LNCAP (cell line): ENCODE measurements around the gene MLIP.

ENCODE experiments used
- TF ChIP-seq, protein P1 (sequence below): fragments of 450-650 bp; IDR thresholded peaks from 2 replicates; pipeline ENCODE4 v1.5.1; 2017; ENCODE audit warnings: mild to moderate bottlenecking

The MLIP gene

DNA sequence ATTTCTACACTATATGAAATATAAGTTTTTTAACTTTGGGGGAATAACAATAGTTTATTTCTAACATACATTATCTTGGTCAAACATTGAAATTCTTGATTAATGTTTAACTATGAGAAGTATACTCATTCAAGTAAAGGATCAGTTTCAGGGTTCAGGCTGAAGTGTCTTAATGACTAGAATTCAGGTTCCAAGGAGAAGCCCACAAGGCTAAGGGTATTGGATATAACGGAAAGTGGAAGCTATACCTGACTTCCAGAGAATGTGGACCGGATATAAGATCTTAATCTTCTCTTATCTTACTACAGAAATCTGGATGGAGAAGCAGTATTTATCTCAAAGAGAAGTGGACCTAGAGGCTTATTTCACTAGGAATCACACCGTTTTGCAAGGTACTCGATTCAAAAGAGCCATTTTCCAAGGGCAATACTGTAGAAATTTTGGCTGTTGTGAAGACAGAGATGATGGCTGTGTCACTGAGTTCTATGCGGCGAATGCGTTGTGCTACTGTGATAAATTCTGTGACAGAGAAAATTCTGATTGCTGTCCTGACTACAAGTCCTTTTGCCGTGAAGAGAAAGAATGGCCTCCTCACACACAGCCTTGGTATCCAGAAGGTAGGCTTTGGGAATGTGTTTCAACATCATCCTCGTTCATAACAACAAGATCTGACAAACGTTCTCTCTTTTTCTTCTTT, 197.2 kb downstream of the MLIP start, which contains the start of gene TINAG:
Gene TINAG (plus strand): TSS at position 153 of the 697 bp plus-strand sequence. CDS start 110 bp downstream, at position 263.
- TF ChIP-seq, protein P1, sequence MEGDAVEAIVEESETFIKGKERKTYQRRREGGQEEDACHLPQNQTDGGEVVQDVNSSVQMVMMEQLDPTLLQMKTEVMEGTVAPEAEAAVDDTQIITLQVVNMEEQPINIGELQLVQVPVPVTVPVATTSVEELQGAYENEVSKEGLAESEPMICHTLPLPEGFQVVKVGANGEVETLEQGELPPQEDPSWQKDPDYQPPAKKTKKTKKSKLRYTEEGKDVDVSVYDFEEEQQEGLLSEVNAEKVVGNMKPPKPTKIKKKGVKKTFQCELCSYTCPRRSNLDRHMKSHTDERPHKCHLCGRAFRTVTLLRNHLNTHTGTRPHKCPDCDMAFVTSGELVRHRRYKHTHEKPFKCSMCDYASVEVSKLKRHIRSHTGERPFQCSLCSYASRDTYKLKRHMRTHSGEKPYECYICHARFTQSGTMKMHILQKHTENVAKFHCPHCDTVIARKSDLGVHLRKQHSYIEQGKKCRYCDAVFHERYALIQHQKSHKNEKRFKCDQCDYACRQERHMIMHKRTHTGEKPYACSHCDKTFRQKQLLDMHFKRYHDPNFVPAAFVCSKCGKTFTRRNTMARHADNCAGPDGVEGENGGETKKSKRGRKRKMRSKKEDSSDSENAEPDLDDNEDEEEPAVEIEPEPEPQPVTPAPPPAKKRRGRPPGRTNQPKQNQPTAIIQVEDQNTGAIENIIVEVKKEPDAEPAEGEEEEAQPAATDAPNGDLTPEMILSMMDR, result no peak

DNA sequence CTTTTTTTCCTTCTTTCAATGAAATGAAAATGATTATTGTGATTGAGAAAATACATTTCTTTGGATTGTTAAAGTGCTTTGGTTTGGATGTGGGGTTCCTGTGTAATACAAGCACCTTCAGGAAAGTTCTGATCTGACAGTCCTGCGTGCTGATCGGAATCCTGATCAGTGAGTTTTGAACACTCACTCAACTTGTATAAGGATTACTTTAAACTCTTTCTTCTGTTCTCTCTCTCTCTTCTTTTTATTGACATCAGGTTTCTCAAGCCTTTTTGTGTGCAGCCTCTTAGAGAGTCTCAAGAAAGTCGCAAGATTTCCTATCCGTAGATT, 197.7 kb downstream of the MLIP start:
- TF ChIP-seq, protein P1, result no peak

DNA sequence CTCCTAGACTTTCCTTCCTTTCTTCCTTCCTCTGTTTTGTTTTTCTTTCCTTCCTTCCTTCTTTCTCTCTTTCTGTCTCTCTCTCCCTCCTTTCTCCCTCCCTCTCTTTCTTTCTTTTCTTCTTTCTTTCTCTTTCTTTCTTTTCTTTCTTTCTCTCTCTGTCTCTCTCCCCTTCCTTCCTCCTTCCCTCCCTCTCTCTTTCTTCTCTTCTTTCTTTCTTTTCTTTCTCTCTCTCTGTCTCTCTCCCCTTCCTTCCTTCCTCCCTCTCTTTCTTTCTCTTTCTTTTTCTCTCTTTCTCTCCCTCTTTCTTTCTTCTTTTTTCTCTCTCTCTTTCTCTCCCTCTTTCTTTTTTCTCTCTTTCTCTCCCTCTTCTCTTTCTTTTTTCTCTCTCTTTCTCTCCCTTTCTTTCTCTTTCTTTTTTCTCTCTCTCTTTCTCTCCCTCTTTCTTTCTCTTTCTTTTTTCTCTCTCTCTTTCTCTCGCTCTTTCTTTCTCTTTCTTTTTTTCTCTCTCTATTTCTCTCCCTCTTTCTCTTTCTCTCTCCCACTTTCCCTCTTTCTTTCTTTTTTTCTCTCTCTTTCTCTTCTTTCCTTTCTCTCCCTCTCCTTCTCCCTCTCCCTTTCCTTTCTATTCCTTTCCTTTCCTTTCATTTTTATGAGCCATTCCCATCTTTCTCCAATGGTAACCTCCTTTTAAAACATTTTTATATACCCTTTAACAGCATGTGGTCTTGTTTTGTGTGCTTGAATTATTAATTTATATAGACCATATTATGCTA, 199.3 kb downstream of the MLIP start:
- TF ChIP-seq, protein P1, result no peak

DNA sequence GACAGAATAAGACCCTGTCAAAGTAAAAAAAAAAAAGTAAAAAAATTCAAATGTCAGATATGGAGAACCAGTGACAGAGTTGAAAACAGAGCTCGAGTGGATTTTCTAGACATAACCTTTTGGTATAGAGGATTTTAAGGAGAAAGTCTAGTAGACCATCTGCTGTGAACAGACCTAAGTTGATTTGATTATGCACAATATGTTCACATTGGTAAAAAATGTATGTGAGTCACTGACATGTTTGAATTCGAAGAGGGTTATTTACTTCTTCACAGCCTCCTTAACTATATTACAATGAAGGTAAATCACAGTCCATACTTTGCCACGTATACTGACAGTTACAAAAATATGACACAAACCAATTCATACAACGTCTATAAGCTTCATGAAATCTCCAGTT, 204.4 kb downstream of the MLIP start:
- TF ChIP-seq, protein P1, result no peak
